ENCODE results near the gene DLG2. TPM values are rescaled to one million over a fixed set of nuclear protein-coding genes. Genes with fewer than 3 reads are reported as not detected.

Gene DLG2
- total RNA-seq, 4 donors from 2014 or later = 1.3 to 4.7 (median 2.4) TPM

DNA sequence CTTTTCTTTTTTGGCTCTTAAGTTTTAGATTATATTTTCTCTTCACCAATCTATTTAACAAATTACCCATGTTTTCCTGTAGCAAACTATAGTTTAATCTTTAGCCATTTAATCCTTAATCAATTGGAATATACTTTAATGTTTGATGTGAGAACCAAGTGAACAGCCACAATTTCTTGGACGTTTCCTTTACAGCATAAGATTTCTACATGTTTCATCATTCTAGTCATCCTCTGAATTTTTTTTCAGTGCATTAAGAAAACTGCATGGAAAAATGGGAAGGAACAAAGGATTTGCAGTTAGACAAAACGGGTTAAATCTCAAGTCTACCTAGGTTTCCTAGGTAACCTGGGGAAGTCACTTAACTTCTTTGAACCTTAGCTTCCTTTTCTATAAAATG lies 1833.8 kb downstream of the DLG2 start:
- Histone ChIP-seq H3K4me3 (no peak overlapping the region), H3K4me1 (no peaks in the 10 kb centered on the region), H3K27ac (no peak overlapping the region), H3K9me3 (no peaks in the 10 kb centered on the region), H3K27me3 (no peaks in the 10 kb centered on the region), H3K36me3 (no peaks in the 10 kb centered on the region)
- in situ Hi-C loops (cut with MboI; ENCODE audit: low sequenced_read_pairs in 4 of 4) (loop anchor here in 1 of 4 donors (25.0 kb wide), 1 partner anchor 94 kb away; no protein-coding TSS in a partner anchor), intact Hi-C loops (cut with DNase I; ENCODE audit: low total_unique reads) (no loop called here)
- ATAC-seq (no peak), DNase-seq (no peak)
- TF ChIP-seq, protein P1, sequence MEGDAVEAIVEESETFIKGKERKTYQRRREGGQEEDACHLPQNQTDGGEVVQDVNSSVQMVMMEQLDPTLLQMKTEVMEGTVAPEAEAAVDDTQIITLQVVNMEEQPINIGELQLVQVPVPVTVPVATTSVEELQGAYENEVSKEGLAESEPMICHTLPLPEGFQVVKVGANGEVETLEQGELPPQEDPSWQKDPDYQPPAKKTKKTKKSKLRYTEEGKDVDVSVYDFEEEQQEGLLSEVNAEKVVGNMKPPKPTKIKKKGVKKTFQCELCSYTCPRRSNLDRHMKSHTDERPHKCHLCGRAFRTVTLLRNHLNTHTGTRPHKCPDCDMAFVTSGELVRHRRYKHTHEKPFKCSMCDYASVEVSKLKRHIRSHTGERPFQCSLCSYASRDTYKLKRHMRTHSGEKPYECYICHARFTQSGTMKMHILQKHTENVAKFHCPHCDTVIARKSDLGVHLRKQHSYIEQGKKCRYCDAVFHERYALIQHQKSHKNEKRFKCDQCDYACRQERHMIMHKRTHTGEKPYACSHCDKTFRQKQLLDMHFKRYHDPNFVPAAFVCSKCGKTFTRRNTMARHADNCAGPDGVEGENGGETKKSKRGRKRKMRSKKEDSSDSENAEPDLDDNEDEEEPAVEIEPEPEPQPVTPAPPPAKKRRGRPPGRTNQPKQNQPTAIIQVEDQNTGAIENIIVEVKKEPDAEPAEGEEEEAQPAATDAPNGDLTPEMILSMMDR (IDR thresholded peaks at IDR 0.05 in 4 of 5, conservative IDR thresholded peaks at IDR 0.05 in 1 of 5) = no peak
- TF ChIP-seq POLR2A (IDR thresholded peaks at IDR 0.05) = no peak

DNA sequence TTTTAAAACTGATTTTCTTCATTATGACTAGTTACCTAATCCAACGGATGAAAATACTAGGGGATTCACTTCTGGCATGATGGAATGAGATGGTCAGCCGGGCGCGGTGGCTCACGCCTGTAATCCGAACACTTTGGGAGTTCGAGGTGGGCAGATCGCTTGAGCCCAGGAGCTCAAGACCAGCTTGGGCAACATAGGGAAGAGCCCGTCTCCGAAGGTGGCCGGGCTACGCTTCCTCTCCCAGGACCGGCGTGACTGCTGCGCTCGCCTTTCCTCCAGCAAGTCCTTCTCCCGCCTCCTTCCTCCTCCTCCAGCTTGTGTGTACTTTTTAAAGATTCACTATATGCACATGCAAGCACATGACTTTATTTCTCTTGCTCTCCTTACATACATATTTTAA lies 1835.6 kb downstream of the DLG2 start:
- H3K27ac ChIP-seq = no peak overlapping the region
- H3K9me3 ChIP-seq = no peaks in the 10 kb centered on the region
- no peaks in the 10 kb centered on the region for H3K36me3 ChIP-seq
- no peaks in the 10 kb centered on the region for H3K4me1 ChIP-seq
- ATAC-seq = no peak
- no peaks in the 10 kb centered on the region for H3K27me3 ChIP-seq
- intact Hi-C loops (cut with DNase I; ENCODE audit: low total_unique reads) (no loop called here), in situ Hi-C loops (cut with MboI; ENCODE audit: low sequenced_read_pairs in 4 of 4) (loop anchor here in 1 of 4 donors (25.0 kb wide), 1 partner anchor 96 kb away; no protein-coding TSS in a partner anchor)
- no peak for DNase-seq
- H3K4me3 ChIP-seq = no peak overlapping the region
- TF ChIP-seq, protein P1 (IDR thresholded peaks at IDR 0.05 in 4 of 5, conservative IDR thresholded peaks at IDR 0.05 in 1 of 5) = no peak
- TF ChIP-seq POLR2A (IDR thresholded peaks at IDR 0.05) = no peak

DNA sequence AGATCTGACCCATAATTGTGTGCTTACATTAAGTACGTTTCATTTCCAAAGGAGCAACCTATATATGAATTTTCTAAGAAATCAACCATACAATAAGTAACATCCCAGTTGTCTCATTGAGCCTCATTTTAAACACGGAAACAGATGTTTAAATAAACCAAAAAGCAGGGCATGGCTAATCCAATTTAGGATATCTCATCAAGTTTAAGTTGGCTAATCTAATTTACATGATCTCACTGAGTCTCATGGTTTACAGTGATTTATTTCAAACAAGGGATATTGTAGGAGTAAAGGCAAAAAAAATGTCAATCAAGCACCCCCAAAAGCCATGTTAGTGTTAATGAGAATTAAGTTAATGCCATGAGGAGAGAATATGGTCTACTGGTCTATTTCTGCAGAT lies 1841.2 kb downstream of the DLG2 start:
- H3K27ac ChIP-seq = no peak overlapping the region
- DNase-seq (no peak), ATAC-seq (no peak)
- no peaks in the 10 kb centered on the region for H3K36me3 ChIP-seq
- no peaks in the 10 kb centered on the region for H3K4me1 ChIP-seq
- intact Hi-C loops (cut with DNase I; ENCODE audit: low total_unique reads) = no loop called here
- no peak overlapping the region for H3K4me3 ChIP-seq
- H3K9me3 ChIP-seq = no peaks in the 10 kb centered on the region
- in situ Hi-C loops (cut with MboI; ENCODE audit: low sequenced_read_pairs in 4 of 4) = loop anchor here in 1 of 4 donors (25.0 kb wide), 1 partner anchor 101 kb away; no protein-coding TSS in a partner anchor
- TF ChIP-seq, protein P1 (IDR thresholded peaks at IDR 0.05 in 4 of 5, conservative IDR thresholded peaks at IDR 0.05 in 1 of 5) = no peak
- no peak for TF ChIP-seq POLR2A (IDR thresholded peaks at IDR 0.05)
- no peaks in the 10 kb centered on the region for H3K27me3 ChIP-seq

DNA sequence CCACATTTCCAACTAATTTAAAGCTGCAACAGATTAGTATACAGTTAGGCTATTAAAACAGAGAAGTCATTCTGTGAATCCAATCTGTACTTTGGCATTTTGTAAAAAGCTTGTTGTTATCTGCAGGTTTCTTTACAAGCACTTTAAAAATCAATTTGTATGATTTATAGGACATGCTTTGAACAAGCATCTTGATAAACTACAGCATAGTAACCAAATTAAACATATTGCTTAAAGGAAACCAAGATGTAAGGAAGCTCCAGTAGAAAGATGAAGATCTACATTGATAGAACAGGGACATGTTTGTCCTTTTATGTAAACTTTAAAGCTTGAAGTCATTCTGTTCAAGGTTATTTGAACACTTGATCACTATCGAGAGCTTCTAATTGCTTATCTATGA lies 1842.7 kb downstream of the DLG2 start:
- H3K36me3 ChIP-seq = no peaks in the 10 kb centered on the region
- H3K9me3 ChIP-seq = no peaks in the 10 kb centered on the region
- no peaks in the 10 kb centered on the region for H3K4me1 ChIP-seq
- intact Hi-C loops (cut with DNase I; ENCODE audit: low total_unique reads) (no loop called here), in situ Hi-C loops (cut with MboI; ENCODE audit: low sequenced_read_pairs in 4 of 4) (loop anchor here in 1 of 4 donors (25.0 kb wide), 1 partner anchor 103 kb away; no protein-coding TSS in a partner anchor)
- no peaks in the 10 kb centered on the region for H3K27me3 ChIP-seq
- ATAC-seq = no peak
- no peak overlapping the region for H3K4me3 ChIP-seq
- TF ChIP-seq, protein P1 (IDR thresholded peaks at IDR 0.05 in 4 of 5, conservative IDR thresholded peaks at IDR 0.05 in 1 of 5) = no peak
- TF ChIP-seq POLR2A (IDR thresholded peaks at IDR 0.05) = no peak
- no peak for DNase-seq
- no peak overlapping the region for H3K27ac ChIP-seq

DNA sequence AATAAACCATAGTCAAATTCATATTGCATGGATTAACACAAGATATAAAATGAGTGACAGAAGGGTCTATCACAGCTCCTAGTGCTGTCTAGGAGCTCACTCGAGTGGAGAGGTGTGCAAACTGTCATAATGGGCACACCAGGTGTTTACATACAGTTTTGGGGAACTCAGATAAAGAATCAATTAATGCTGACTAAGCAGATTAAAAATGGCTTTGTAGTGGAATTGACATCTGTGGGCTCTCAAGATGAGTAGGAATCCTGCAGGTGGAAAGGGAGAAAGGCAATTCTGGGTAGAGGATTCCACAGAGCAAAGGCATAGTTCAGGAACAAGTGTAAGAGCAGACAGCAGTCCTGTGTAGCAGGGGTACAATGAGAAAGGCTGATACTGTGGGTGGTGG lies 1844.8 kb downstream of the DLG2 start:
- in situ Hi-C loops (cut with MboI; ENCODE audit: low sequenced_read_pairs in 4 of 4) (loop anchor here in 1 of 4 donors (25.0 kb wide), 1 partner anchor 105 kb away; no protein-coding TSS in a partner anchor), intact Hi-C loops (cut with DNase I; ENCODE audit: low total_unique reads) (no loop called here)
- Histone ChIP-seq H3K4me3 (no peak overlapping the region), H3K4me1 (no peaks in the 10 kb centered on the region), H3K9me3 (no peaks in the 10 kb centered on the region), H3K27ac (no peak overlapping the region), H3K27me3 (no peaks in the 10 kb centered on the region), H3K36me3 (no peaks in the 10 kb centered on the region)
- DNase-seq (no peak), ATAC-seq (no peak)
- no peak for TF ChIP-seq POLR2A (IDR thresholded peaks at IDR 0.05)
- TF ChIP-seq, protein P1 (IDR thresholded peaks at IDR 0.05 in 4 of 5, conservative IDR thresholded peaks at IDR 0.05 in 1 of 5) = no peak
